Muscle of back (tissue), 11 donors: ENCODE results near the gene MEI1. TPM values are rescaled to one million over a fixed set of nuclear protein-coding genes. Genes with fewer than 3 reads are reported as not detected.
"Not testable (repeated sequence)": the region's sequence is repeated elsewhere in the genome, so short reads cannot be mapped to it uniquely, and the experiment has no call there.

Source experiments
- DNase-seq, 3 donors: peaks; one replicate each; pipeline versions ENCODE4 v3.0.0 to v3.0.0-alpha.2; 2013
- polyA plus RNA-seq, 10 donors: library from polyadenylated mRNA; unstranded; fragments of 120-200 nt; gene quantifications; one replicate each; pipeline ENCODE4 v1.2.1, GENCODE V29; 2013; ENCODE audit not compliant: insufficient read length in 10 of 10

The MEI1 gene
- polyA plus RNA-seq, 10 donors = 0.54 to 3.1 (median 1.3) TPM

DNA sequence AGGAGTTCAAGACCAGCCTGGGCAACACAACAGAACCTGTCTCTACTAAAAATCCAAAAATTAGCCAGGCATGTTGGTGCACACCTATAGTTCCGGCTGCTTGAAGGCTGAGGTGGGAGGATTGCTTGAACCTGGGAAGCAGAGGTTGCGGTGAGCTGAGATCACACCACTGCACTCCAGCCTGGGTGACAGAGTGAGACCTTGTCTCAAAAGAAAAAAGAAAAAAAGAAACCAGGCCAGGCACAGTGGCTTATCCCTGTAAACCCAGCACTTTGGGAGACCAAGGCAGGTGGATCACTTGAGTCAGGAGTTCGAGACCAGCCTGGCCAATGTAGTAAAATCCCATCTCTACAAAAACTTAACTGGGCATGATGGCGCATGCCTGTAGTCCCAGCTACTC is 33.9 kb downstream of the MEI1 start:
- DNase-seq = not testable (repeated sequence)

DNA sequence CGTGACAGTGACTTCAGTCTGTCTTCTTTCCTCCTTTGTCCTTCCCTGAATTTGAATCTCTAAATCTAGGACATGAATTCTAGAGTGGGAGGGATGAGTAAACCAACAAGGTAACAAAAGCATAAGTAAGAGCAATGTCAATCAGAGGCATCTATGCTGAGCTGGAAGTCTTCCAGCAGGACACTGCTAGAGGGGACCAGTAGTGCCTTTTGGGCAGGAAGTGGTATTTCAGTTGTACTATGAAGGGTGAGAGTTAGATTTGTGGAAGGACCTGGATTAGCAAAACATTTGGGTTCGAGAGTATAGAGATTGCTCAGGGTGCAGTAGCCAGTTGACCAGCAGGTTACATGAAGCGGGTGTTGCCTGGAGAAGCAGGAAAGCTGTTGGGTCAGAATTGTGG is 40.3 kb downstream of the MEI1 start:
- no peak for DNase-seq

DNA sequence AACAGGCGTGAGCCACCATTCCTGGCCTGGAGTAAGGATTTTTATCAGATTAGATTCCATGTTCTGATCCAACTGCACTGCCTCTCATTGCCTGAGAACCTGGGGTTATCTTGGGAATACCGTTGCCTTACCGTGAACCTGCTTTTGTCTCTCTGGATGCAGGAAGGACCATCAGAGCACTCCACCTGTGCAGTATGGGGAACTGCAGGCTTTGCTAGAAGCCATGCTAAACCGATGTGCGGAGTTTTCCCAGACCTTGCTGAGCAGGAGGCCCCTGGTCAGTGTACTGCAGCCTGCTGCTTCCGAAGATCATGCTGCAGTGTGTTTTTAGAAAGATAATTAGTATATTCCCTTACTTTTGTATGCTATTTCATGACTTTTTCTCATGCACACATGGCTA is 43.6 kb downstream of the MEI1 start:
- DNase-seq = no peak

DNA sequence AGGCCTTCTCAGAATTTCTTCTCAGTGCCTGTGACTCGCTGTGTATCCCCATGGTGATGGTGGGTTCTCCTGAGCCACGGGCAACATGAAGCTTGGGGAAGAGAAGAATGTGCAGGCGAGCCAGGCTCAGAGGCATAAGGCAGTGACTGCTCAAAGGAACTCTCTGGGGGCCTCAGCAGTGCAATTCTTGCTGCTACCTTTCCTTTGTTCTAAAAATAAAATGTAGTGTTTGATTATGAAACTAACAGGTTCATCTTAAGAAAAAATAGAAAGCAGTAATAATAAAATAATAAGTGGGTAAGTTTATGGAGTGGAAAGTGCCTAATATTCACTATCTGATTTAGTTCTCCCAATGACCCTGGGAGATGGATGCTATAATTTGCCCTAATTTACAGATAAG is 46.7 kb downstream of the MEI1 start:
- DNase-seq = no peak

DNA sequence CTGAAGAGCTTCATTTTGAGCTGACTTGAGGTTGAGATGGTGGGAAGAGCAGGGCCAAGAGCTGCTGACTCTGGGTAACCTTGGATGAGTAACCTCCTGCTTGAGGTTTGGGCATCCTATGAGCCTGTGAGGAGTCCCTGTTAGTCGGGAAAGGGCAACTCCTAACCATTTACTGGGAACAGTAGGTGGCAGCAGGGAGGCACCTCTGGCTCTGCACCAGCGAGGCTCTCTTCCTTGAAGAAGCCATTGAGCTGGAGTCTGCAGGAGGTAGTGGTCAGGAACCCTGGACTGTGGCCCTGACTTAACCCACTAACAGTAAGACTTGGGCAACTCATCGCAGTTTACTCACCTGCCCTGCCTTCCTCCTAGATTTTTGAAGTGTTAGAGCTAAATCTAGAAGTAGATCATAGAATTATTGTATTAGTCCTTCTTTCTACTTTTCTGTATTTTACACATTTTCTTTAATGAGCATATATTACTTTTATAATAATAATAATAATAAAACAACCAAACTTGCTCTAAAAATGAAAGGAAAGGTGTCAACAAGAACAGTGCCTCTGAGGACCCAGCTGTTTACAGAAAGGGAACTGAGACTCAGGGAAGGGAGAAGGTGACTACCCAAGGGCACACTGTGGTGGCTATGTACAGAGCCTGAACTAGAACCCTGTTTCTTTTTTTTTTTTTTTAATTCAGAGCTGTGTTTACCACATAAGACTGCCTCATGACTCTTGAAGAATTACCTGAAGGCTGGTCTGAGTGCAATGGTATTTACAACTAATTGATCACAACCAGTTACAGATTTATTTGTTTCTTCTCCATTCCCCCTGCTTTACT is 47.5 kb downstream of the MEI1 start:
- DNase-seq = peak; percentile 53 to 76 (median 68)

DNA sequence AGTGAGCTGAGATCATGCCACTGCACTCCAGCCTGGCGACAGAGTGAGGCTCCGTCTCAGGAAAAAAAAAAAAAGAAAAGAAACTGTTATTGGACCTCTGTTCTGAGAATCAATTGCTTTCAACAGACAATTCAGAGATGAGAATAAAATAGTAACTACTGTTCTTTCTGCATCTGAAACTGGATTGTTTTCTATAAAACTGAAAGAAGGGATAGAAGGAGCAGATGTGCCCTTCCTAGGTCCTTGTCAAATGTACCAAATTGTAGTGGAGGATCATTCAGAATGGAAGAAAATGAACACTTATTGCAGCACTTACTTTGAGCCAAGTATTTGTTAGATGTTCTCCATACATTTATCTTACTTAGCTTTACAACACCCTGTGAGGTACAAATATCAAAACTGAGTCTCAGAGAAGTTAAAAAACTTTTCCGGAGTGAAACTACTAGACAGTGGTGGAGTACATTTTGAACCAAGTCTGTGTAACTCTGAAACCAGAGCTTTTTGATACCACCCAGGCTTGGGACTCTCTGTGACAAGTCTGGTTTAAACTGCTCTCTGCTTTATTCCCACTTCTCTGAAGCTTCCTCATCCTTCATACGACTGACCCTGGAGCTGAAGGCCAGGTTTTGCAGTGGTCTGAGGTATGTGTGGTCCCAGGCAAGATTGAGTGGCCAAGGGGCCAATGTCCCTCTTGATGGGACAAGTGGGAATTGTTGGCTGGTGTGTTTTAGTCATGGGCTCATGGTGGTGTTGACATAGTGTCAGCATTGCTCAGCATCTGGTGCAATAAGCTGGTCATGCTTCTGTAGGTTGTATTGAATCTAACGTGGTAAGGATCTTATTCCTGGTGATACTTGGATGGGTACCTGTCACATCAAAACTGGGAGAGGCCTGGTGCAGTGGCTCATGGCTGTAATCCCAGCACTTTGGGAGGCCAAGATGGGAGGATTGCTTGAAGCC is 53.0 kb downstream of the MEI1 start:
- no peak for DNase-seq

DNA sequence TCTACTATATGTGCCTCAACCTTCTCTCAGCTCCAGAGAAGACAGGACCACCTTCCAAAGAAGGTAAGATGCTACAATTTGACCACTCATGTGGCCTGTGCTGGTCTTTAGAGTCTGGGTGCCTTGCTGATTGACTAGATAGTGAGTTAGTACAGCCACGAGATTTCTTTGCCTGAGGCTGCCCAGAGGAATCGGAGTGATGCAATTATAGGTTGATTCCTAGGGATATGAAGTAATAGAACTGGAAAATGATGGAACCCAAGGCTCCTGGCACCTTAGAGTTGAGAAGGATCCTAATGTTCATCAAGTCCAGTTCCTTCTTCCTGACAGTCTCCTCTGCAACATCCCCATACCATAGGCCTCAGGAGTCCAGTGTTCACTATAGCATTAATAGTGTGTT is 54.7 kb downstream of the MEI1 start:
- no peak for DNase-seq

DNA sequence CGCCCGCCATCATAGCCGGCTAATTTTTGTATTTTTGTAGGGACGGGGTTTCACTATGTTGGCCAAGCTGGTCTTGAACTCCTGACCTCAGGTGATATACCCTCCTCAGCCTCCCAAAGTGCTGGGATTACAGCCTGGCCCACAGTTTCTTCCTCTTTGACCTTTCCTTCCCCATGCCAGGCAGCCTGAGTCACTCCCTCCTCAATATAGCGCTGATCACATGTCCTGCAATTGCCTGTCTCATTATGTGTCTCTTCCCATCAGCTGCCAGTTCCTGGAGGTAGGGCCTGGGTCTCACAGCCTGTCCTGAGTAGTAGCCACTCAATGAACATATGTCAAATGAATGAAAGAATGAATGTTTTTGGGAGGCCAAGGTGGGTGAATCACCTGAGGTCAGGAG is 58.2 kb downstream of the MEI1 start:
- no peak for DNase-seq

DNA sequence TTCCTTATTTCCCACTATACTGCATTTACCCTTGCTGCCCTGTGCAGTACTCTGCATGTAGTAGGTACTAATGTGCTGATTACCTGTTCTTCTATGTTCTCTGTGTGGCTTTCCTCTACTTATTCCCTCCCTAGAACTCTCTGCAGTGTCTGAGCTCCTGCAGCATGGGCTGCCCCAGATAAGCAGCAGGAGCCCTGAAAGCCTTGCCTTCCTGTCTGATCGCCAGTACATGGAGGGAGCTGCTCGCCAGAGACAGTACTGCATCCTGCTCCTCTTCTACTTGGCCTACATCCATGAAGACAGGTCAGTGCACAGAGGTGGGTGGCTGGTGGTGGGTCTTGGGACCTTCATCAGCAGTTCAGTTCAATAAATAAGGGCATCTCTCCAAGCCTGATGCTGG is 58.9 kb downstream of the MEI1 start:
- no peak for DNase-seq

DNA sequence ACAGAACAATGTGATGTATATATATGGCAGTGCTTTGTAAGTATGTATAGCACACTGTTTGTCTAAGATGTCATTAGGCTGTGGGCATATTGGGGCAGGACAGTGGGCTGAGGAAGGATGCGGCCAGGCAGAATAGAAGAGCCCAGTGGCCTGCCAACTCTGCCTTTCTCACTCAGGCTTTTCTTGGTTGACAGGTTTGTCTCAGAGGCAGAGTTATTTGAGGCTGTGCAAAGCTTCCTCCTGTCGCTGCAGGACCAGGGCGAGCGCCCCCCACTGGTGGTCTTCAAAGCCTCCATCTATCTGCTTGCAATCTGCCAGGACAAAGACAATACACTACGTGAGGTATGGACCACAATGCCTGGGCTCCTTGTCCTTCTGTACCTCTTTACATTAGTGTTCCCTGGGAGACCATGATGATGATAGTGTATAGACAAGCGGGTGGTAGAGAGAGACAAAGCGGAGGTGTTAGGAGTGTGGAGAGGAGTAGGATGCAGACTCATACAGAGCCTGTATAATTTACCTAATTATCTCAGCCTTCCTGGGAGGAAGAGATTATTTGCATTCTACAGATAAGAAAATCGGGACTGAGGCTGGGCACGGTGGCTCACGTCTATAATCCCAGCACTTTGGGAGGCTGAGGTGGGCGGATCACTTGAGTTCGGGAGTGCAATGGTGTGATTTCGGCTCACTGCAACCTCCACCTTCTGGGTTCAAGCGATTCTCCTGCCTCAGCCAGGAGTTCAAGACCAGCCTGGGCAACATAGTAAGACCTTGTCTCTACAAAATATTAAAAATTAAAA is 63.9 kb downstream of the MEI1 start:
- no peak for DNase-seq

DNA sequence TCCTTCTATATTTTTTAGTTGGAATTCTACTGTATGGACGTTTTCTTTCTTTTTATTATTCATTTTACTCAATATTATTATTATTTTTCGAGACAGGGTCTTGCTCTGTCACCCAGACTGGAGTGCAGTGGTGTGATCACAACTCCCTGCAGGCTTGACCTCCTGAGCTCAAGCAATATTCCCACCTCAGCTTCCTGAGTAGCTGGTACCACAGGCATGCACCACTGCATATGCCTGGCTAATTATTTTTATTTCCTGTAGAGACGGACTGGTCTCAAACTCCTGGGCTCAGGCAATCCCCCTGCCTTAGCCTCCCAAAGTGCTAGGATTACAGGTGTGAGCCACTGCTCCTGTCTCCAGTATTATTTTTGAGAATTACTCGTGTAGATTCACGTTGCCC is 67.2 kb downstream of the MEI1 start:
- DNase-seq = no peak

DNA sequence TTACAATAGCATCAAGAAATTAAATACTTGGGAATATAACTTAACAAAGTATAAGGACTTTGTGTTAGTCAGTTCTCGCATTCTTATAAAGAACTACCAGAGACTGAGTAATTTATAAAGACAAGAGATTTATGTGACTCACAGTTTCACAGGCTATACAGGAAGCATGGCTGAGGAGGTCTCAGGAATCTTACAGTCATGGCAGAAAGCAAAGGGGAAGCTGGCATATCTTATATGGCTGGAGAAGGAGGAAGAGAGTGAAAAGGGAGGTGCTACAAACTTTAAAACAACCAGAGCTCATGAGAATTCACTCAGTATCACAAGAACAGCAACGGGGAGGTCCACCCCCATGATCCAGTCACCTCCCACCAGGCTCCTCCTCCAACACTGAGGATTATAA is 69.1 kb downstream of the MEI1 start:
- DNase-seq = peak in 1 of 3 donors; percentile 3

DNA sequence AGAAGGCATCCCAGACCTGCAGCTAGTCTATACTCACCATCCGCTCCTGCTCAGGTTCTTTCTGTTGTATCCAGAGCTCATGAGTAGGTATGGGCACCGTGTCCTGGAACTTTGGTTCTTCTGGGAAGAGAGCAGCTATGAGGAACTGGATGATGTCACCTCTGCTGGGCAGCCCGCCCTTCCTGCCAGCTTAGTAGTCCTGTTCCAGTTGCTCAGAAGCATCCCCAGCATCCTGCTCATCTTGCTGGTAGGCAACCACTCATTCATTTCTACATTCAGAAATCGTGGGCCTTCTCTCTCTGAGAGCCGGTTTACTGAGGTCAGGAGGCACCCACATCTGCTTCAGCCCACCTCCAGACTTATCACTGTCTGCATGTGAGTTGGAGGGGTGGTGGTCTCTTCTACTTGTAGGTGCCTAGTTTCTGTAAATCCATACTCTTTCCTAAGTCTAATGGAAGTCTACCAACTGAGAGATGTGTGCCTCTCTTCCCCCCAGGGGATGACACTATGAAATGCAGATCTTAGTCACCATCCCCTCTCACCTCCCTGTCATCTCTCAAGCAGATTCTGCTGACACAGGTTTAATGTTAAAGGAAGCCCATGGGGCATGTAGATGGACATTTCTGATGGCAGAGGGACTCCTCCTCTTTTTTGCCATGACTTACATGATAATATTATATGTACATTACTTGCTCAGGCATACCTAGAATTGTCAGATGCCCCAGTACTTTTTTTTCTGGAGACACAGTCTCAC is 71.6 kb downstream of the MEI1 start:
- DNase-seq = no peak

DNA sequence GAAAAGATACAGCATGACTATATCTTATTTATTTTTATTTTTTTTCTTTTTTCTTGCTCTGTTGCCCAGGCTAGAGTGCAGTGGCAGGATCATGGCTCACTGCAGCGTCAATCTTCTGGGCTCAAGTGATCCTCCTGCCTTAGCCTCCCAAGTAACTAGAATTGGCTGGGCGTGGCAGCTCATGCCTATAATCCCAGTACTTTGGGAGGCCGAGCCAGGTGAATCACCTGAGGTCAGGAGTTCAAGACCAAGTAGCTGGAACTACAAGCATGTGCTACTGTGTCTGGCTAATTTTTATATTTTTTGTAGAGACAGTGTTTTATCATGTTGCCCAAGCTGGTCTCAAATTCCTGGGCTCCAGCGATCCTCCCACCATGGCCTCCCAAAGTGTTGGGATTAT is 72.9 kb downstream of the MEI1 start:
- DNase-seq = no peak

DNA sequence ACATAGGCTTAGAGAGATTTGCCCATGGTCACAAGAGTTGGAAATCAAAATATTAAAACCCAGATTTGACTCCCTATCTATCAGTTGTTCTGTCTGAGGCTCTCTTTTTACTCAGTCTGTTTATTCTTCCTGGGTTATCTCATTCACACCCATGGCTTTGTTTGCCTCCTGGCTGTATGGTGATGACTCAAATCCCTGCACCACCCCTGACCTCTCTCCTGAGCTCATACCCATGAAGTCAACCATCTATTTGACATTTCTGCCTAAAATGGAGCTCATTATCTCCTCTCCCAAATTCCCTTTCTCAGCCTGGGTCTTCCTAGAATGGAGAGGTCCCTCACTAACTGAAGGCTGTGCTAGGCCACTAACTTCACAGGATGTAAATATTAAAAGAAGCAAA is 73.3 kb downstream of the MEI1 start:
- no peak for DNase-seq

DNA sequence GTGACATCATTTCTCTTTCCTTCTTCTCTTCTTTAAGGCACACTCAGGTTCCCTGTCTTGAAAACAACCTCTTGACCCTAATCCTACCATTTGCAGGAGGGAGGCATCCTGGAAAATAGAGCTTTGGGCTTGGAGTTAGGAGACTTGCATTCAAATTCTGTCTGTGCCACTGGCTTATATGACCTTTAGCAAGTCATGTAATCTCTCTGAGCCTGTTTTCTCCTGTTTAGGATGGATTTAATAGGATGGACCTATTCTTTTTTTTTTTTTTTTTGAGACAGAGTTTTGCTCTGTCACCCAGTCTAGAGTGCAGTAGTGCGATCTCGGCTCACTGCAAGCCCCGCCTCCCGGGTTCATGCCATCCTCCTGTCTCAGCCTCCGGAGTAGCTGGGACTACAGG is 76.0 kb downstream of the MEI1 start:
- DNase-seq = no peak

DNA sequence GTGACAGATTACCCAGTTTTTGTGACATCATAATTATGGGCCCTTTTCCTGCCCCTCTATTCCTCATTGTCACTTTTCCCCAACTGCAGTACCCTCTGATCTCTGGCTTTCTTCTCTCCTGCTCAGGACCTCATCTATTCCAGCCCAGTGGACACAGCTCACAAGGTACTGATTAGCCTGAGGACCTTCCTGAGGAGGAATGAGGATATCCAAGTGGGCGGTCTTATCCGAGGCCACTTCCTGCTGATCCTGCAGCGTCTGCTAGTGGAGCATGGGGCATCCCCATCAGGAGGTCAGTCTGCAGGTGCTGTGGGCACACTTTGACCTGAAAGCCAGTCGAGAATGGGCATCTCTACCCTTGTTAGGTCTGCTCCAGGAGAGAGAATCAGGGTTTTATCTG is 76.7 kb downstream of the MEI1 start:
- no peak for DNase-seq

DNA sequence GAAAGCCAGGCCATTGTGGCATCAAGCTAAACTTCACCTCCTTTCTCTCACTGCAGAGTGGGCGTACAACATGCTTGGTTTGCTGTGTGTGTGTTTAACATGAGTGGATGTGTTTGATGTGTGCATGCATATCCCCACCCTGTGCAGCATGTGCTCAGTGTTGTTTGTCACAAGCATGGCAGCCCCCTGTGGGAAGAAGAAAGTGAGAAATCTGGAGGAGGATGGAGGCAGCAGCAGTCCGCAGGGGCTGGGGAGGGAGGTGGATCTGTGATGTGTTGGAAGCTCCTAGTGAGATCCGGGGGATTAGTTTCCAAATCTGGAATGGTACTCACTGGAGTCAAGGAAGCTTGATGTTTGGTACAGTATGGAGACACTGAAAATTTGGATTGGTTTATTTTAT is 77.1 kb downstream of the MEI1 start:
- DNase-seq = no peak

DNA sequence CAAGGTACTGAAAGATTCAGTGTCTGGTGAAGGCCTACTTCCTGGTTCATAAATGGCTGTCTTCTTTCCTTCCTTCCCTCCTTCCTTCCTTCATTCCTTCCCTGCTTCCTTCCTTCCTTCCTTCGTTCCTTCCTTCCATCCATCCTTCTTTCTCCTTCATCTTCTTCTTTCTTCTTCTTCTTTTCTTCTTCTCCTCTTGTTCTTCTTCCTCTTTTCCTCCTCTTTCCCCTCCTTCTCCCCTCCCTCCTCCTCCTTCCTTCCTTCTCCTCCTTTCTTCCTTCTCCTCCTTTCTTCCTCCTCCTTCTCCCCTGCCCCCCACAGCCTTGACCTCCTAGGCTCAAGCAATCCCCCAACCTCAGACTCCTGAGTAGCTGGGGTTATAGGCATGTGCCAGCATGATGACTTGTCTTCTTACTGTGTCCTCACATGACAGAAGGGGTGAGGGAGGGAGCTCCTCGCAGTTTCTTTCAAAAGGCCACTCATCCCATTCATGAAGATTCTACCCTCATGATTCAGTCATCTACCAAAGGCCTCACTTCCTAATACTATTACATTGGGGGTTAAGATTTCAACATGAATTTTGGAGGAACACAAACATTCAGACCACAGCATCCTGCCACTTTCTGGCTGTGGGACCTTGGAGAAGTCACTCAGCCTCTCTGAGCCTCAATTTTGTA is 78.6 kb downstream of the MEI1 start:
- DNase-seq = no peak

DNA sequence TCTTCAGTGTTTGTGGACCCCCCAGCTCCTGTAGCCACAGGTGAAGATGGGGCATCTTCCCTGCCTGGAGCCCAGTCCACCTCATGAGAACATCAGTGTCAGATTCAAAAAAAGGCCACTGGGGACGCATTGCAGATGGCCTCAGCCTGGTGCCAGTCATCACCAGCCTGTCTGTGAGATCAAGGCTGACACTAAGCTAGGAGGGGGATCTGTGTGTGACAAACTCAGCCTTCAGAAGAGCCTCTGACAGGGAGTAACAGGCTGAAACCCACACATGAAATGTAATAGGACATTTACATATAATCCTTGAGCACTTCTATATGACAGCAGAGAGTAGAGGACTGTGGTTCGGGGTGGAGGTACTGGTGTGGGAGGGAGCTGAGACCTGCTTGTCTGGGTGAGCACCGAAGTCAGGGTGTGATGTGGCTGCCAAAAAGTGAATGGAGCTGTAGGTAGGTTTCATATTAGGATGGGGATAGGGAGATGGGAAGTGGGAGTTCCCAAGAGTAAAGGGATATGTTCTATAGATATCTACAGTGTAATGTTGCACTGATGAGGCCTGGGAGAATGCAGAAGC is 80.7 kb downstream of the MEI1 start:
- no peak for DNase-seq
